MM.1S (cell line): Measurements from ENCODE around the gene MKNK2.

Experiments
- DNase-seq: peaks from one replicate; pipeline ENCODE4 v3.0.0-alpha.2; 2015
- H2AFZ ChIP-seq: fragments of 300-600 bp; sonication (generic); 2 replicates; pipeline ENCODE4 v1.6.0; 2016; ENCODE audit warnings: antibody characterized with exemption, low read length
- H3F3A ChIP-seq: fragments of 300-600 bp; sonication (generic); 2 replicates; pipeline ENCODE4 v1.6.1; 2016; ENCODE audit warnings: mild to moderate bottlenecking, antibody characterized with exemption, low read length, moderate library complexity, mixed read lengths; ENCODE audit not compliant: insufficient read depth
- H3K27ac ChIP-seq: fragments of 300-600 bp; sonication (generic); 2 replicates; pipeline ENCODE4 v1.5.1; 2016; ENCODE audit warnings: mild to moderate bottlenecking, low read length
- H3K27me3 ChIP-seq: fragments of 300-600 bp; sonication (generic); replicated peaks from 2 replicates; pipeline ENCODE4 v1.6.0; 2016; ENCODE audit warnings: low read length; ENCODE audit not compliant: insufficient read depth
- H3K36me3 ChIP-seq: fragments of 300-600 bp; sonication (generic); replicated peaks from 2 replicates; pipeline ENCODE4 v1.6.1; 2016; ENCODE audit warnings: mild to moderate bottlenecking, low read length, mixed read lengths; ENCODE audit not compliant: insufficient read depth
- H3K4me1 ChIP-seq: fragments of 300-600 bp; sonication (generic); 2 replicates; pipeline ENCODE4 v1.6.1; 2016; ENCODE audit warnings: low read length, mixed read lengths
- H3K4me2 ChIP-seq: fragments of 300-600 bp; sonication (generic); 2 replicates; pipeline ENCODE4 v1.6.0; 2016; ENCODE audit warnings: low read depth, low read length
- H3K4me3 ChIP-seq: fragments of 300-600 bp; sonication (generic); 2 replicates; pipeline ENCODE4 v1.5.1; 2016; ENCODE audit warnings: low read length, mixed read lengths
- H3K79me2 ChIP-seq: fragments of 300-600 bp; sonication (generic); 2 replicates; pipeline ENCODE4 v1.6.1; 2016; ENCODE audit warnings: mixed run types, low read length, mixed read lengths
- H3K9ac ChIP-seq: fragments of 300-600 bp; sonication (generic); 2 replicates; pipeline ENCODE4 v1.6.1; 2016; ENCODE audit warnings: low read length, mixed read lengths
- H3K9me2 ChIP-seq: fragments of 300-600 bp; sonication (generic); replicated peaks from 2 replicates; pipeline ENCODE4 v1.6.1; 2016; ENCODE audit warnings: mild to moderate bottlenecking, low read length, mixed read lengths; ENCODE audit not compliant: insufficient read depth
- H3K9me3 ChIP-seq: fragments of 300-600 bp; sonication (generic); replicated peaks from 2 replicates; pipeline ENCODE4 v1.6.1; 2016; ENCODE audit warnings: mild to moderate bottlenecking, low read length, mixed read lengths; ENCODE audit not compliant: insufficient read depth
- H4K20me1 ChIP-seq: fragments of 300-600 bp; sonication (generic); 2 replicates; pipeline ENCODE4 v1.6.1; 2016; ENCODE audit warnings: mild to moderate bottlenecking, low read length, moderate library complexity, mixed read lengths; ENCODE audit not compliant: insufficient read depth
- EZH2 ChIP-seq: fragments of 300-600 bp; sonication (generic); optimal IDR thresholded peaks from 2 replicates; pipeline ENCODE3; 2017; ENCODE audit warnings: low read depth, mild to moderate bottlenecking, antibody characterized with exemption, low read length, mixed read lengths
- EZH2phosphoT487 ChIP-seq: fragments of 300-600 bp; sonication (generic); IDR thresholded peaks from 2 replicates; pipeline ENCODE4 v1.6.1; 2018; ENCODE audit warnings: antibody characterized with exemption, low read length
- TF ChIP-seq, protein P1 (sequence below): fragments of 300-600 bp; sonication (generic); IDR thresholded peaks from 2 replicates; pipeline ENCODE4 v1.5.1; 2016; ENCODE audit warnings: antibody characterized with exemption, low read length, mixed read lengths

MKNK2 gene

DNA sequence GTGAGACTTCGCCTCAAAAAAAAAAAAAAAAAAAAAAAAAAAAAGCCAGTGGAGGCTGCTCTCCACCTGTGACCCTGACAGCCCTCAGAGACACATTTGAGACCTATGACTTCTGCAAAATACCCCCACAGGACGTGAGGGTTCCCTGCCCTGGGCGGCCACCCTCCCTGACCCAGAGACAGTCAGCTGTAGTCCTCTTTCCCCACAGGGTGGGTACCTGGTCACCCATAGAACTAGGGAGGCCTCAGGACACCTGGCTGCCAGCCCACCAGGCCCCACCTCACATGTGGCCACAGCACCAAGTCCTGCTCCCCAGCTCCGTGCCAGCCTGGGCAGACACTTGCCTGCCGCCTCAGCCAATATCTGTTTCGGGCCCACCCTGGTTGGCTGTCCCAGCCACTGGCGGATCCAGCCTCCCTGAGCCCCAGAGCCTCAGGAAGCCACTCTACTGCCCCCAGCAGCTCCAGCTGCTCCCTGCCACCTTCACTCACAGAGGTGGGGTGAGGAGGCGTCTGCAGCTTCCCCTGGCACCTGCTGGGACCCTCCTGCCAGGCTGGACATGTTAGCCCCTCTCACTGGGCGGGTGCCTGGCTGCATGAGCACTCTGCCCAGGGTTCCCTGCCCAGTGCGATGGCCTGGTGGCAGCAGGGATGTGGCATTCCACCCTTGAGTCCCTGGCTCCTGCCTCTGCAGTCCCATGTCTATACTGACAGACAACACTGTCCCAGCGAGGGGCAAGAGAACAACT is 6.9 kb downstream of the MKNK2 start:
- Histone ChIP-seq H3K79me2 (peaks cover 75% of the 10 kb centered on the region), H3K4me3 (no peak overlapping the region), H3K27me3 (no peaks in the 10 kb centered on the region), H2AFZ (no peak overlapping the region), H3K9me2 (no peaks in the 10 kb centered on the region), H4K20me1 (peaks cover 5% of the 10 kb centered on the region; the same call in 1 of the 2 replicates), H3K27ac (no peak overlapping the region), H3K9me3 (no peaks in the 10 kb centered on the region), H3K4me1 (peaks cover 16% of the 10 kb centered on the region), H3F3A (peaks cover 16% of the 10 kb centered on the region; the same call in 1 of the 2 replicates), H3K9ac (no peak overlapping the region), H3K36me3 (0 out of 2 replicates have a peak, but pooled peaks cover 3% of the 10 kb centered on the region), H3K4me2 (no peak overlapping the region)
- TF ChIP-seq, protein P1, sequence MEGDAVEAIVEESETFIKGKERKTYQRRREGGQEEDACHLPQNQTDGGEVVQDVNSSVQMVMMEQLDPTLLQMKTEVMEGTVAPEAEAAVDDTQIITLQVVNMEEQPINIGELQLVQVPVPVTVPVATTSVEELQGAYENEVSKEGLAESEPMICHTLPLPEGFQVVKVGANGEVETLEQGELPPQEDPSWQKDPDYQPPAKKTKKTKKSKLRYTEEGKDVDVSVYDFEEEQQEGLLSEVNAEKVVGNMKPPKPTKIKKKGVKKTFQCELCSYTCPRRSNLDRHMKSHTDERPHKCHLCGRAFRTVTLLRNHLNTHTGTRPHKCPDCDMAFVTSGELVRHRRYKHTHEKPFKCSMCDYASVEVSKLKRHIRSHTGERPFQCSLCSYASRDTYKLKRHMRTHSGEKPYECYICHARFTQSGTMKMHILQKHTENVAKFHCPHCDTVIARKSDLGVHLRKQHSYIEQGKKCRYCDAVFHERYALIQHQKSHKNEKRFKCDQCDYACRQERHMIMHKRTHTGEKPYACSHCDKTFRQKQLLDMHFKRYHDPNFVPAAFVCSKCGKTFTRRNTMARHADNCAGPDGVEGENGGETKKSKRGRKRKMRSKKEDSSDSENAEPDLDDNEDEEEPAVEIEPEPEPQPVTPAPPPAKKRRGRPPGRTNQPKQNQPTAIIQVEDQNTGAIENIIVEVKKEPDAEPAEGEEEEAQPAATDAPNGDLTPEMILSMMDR = no peak
- TF ChIP-seq EZH2 (no peak), EZH2phosphoT487 (no peak)
- no peak for DNase-seq

DNA sequence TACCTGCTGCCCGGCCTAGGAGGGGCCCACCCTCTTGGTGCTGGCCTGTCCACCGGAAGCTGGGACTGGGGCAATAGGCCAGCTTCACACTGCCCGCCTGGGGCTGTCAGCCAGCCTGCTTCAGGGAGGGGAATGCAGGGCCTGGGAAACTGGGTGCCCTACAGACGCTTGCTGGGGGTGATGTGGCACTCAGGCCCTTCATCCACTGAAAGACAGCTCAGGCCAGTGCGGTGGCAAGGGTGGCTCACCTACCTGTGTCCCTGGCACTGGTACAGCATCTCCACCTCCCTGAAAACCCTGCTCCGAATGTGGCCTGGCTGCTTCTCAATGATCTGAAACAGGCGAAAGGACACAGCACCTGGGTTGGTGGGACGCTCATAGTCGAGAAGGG is 7.8 kb downstream of the MKNK2 start:
- peaks cover 16% of the 10 kb centered on the region; the same call in 1 of the 2 replicates for H3F3A ChIP-seq
- H3K27ac ChIP-seq = no peak overlapping the region
- no peaks in the 10 kb centered on the region for H4K20me1 ChIP-seq
- TF ChIP-seq, protein P1 = no peak
- no peak overlapping the region for H2AFZ ChIP-seq
- peaks cover 68% of the 10 kb centered on the region for H3K79me2 ChIP-seq
- no peak overlapping the region for H3K9ac ChIP-seq
- no peaks in the 10 kb centered on the region for H3K27me3 ChIP-seq
- H3K4me3 ChIP-seq = no peak overlapping the region
- 0 out of 2 replicates have a peak, but pooled peaks cover 3% of the 10 kb centered on the region for H3K36me3 ChIP-seq
- no peaks in the 10 kb centered on the region for H3K9me3 ChIP-seq
- no peaks in the 10 kb centered on the region for H3K9me2 ChIP-seq
- peaks cover 15% of the 10 kb centered on the region for H3K4me1 ChIP-seq
- DNase-seq = no peak
- H3K4me2 ChIP-seq = no peak overlapping the region

DNA sequence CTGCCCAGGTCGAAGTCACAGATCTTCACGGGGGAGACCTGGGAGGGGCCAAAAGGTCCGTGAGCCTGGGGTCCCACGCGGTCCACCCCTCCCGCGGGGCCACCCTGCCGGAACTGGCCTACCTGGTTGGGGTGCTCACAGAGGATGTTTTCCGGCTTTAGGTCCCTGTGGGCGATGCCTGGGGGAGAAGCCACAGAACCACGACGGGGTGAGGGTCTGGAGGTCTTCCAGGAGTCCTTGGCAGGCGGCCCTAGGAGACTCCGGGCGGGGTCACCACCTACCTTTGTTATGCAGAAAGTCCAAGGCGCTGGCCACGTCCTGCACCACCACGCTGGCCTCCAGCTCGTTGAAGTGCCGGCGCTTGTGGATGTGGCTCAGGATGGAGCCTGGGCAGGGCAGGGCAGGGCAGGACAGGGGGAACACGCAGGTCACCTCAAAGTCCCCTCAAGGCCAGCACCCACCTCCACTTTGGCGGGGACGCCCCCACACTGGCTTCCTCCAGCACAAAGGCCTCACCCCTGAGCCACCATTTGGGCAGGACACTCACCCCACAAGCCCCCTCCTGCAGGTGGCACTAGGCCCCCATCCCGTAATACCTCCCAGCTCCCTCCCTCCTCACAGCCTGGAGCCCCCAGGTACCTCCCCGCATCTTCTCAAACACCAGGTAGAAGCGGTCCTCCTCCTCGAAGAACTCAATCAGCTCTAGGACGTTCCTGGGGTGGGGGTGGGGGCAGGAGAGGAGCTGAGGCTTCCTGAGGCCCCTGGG is 8.4 kb downstream of the MKNK2 start:
- Histone ChIP-seq H3F3A (peaks cover 20% of the 10 kb centered on the region), H3K79me2 (peaks cover 66% of the 10 kb centered on the region), H2AFZ (peak overlapping the region; percentile 65; the same call in 1 of the 2 replicates), H3K4me1 (peaks cover 21% of the 10 kb centered on the region), H3K27me3 (no peaks in the 10 kb centered on the region), H3K4me2 (peak overlapping the region; percentile 98), H4K20me1 (no peaks in the 10 kb centered on the region), H3K9me2 (no peaks in the 10 kb centered on the region), H3K9me3 (no peaks in the 10 kb centered on the region), H3K4me3 (peak overlapping the region; percentile 64), H3K36me3 (0 out of 2 replicates have a peak, but pooled peaks cover 3% of the 10 kb centered on the region), H3K27ac (peak overlapping the region; percentile 55; the same call in 1 of the 2 replicates), H3K9ac (peak overlapping the region; percentile 56)
- TF ChIP-seq, protein P1 = no peak
- TF ChIP-seq EZH2 (no peak), EZH2phosphoT487 (no peak)
- DNase-seq = no peak
